Measurements from ENCODE around the gene BEND3.

GRCh38 chr6:107106165-107106564 is 9.2 kb downstream of the BEND3 start:
- TF ChIP-seq CTCF (IDR thresholded peaks at IDR 0.05) = no peak
- TF ChIP-seq POLR2A (IDR thresholded peaks at IDR 0.05) = no peak
